Measurements from ENCODE around the gene CFAP54. TPM values are rescaled to one million over a fixed set of nuclear protein-coding genes. Genes with fewer than 3 reads are reported as not detected.

Gene CFAP54
- total RNA-seq, 1 experiment from 2014 or later = 0.40 TPM

DNA sequence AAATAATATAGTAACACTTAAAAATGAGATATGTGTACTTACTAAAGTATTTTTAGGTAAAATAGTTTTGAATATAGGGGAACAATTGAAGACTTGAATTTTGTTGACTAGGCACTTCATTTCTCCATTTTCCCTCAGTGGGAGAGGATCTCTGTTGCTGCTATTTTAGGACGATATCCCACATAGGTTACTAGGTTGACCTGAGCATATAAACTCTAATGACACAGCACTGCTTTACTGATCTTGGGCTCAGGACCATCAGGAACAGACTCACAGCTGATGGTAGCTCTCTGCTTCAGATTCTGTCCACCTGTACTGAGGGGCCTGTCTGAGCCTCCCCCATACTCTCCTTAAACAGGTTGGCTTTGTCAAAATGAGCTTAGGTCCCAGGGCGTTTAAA, 423.6 kb downstream of the CFAP54 start:
- in situ Hi-C loops (cut with HindIII; ENCODE audit: low pct_unique_long_range_greater_than_20kb, low sequenced_read_pairs) = no loop called here
- DNase-seq (ENCODE audit: low read depth, low spot score) = no peak

DNA sequence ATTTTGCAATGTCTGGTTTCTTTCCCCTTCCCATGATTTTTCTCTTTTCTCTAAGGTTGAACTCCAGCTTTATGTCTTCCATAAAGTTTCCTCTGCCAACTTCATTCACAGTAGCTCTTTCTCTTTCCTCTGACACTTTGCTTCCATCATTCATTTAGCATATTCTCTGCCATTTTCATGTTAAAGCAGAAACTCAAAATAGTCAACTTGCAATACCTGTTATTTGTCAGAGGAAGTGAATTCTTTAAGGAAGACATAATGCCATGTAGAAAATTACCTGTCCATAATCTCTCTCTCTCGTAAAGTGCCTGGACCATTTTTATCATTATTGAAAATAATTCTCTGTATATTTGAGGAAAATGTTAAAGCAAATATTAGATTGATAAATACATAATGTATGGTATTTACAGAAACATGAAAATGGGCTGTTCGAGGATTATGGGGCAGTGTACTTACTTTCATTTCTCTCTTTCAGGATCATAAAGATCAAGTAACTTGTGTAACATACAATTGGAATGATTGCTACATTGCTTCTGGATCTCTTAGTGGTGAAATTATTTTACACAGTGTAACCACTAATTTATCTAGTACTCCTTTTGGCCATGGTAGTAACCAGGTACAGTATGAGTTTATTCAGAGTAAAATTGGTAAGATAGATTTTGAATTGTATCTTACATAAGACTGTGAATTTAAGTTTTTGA, 430.3 kb downstream of the CFAP54 start:
- in situ Hi-C loops (cut with HindIII; ENCODE audit: low pct_unique_long_range_greater_than_20kb, low sequenced_read_pairs) = no loop called here
- no peak for DNase-seq (ENCODE audit: low read depth, low spot score)

Other genes with a start within 250 kb of the CFAP54 start
- 47.0 and 47.4 TPM in 2 replicates for gene CDK17, start 89.1 kb upstream of the CFAP54 start, total RNA-seq (2014; rRNA removed; shearing (Covaris generic))